Superior temporal gyrus (tissue), 1 donor: ENCODE measurements around the gene ST3GAL2.
"Not testable (repeated sequence)": the region's sequence is repeated elsewhere in the genome, so short reads cannot be mapped to it uniquely, and the experiment has no call there.

Source experiments
- DNase-seq: peaks from one replicate; pipeline ENCODE4 v3.0.0-alpha.2; 2016; ENCODE audit errors: extremely low spot score

Gene ST3GAL2

GRCh38 chr16:70337814-70338213, 101.1 kb downstream of the ST3GAL2 start:
- DNase-seq, result no peak

GRCh38 chr16:70332728-70333127, 106.2 kb downstream of the ST3GAL2 start:
- not testable (repeated sequence) for DNase-seq

GRCh38 chr16:70331588-70332358, 107.1 kb downstream of the ST3GAL2 start:
- DNase-seq, result no peak

GRCh38 chr16:70331091-70331490, 107.8 kb downstream of the ST3GAL2 start:
- no peak for DNase-seq
